ENCODE measurements around the gene ANXA10. TPM values are rescaled to one million over a fixed set of nuclear protein-coding genes. Genes with fewer than 3 reads are reported as not detected.

Gene ANXA10
- polyA plus RNA-seq, 1 donor (not counting 4 experiments of a cell fraction or from before 2014, with no cell fraction given), result not detected

DNA sequence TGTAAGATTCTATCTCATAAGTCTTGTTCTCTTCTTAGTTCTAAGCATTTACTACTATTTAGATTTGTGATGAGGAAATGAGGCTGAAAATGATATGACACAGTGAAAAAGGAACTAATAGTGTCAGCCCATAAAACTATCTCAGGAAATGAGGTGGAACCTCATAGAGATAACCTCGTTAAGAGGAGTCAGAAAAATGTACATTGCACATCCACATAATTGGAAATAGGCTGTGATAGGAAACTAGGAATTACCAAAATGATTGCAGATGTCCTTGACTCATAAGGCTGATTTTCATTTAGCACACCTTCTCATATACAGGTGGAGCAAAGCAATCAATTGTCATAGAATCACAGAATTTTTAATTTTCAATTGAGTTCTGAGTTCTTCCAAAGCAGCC, 26.8 kb downstream of the ANXA10 start:
- Histone ChIP-seq H3K79me2 (ENCODE audit: control insufficient read depth, insufficient read depth, low read length) (no peaks in the 10 kb centered on the region), H3K9me1 (ENCODE audit: control insufficient read depth, extremely low read depth, insufficient read depth, low read length) (no peaks in the 10 kb centered on the region)

DNA sequence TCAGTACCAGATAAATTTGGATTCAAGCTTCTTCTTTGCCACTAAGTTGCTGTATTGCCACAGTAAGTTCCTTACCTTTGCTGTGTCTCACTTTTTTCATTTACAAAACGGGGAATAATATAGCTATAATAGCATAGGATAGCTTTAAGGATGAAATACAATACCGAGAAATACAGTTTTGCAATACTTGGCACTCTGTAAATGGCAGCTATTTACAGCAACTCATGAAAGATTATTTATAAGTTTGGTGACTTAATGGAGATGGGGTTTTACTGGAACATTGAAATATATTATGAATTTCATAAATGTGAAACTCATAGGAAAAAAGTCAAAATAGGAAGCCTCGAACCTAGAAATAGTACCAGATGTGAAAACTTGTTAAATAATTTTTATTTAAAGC, 27.6 kb downstream of the ANXA10 start:
- Histone ChIP-seq H3K4me2 (ENCODE audit: control insufficient read depth, extremely low read depth, insufficient read depth, low read depth, low read length) (no peak overlapping the region), H4K20me1 (ENCODE audit: control insufficient read depth, extremely low read depth, insufficient read depth, low read length) (no peaks in the 10 kb centered on the region), H3K27me3 (ENCODE audit: control insufficient read depth, extremely low read depth, insufficient read depth, low read length) (no peaks in the 10 kb centered on the region), H2AFZ (ENCODE audit: control insufficient read depth, low read length) (no peak overlapping the region), H3K79me2 (ENCODE audit: control insufficient read depth, insufficient read depth, low read length) (no peaks in the 10 kb centered on the region), H3K4me1 (ENCODE audit: control insufficient read depth, extremely low read depth, insufficient read depth, low read length) (peaks cover 14% of the 10 kb centered on the region), H3K9me1 (ENCODE audit: control insufficient read depth, extremely low read depth, insufficient read depth, low read length) (no peaks in the 10 kb centered on the region), H3K9me3 (ENCODE audit: control insufficient read depth, low read depth, low read length) (no peaks in the 10 kb centered on the region), H3K4me3 (ENCODE audit: control insufficient read depth in 2 of 3, extremely low read depth in 1 of 3, insufficient read depth in 2 of 3, low read depth in 1 of 3, low read length in 3 of 3) (no peak overlapping the region), H3K27ac (ENCODE audit: control insufficient read depth, insufficient read depth, low read length) (no peak overlapping the region), H3K36me3 (ENCODE audit: control insufficient read depth in 2 of 2, extremely low read depth in 1 of 2, insufficient read depth in 2 of 2, low read length in 2 of 2) (no peaks in the 10 kb centered on the region), H3K9ac (ENCODE audit: control insufficient read depth, extremely low read depth, insufficient read depth, low read length) (no peak overlapping the region)
- no peak for DNase-seq (ENCODE audit: low read depth, low spot score)
- dilution Hi-C loops (cut with MboI; ENCODE audit: extremely low pct_ligation_motif_present, low sequenced_read_pairs), result no loop called here
- no peak for TF ChIP-seq EZH2 (IDR thresholded peaks at IDR 0.05; ENCODE audit: low read length)
- TF ChIP-seq, protein P1, sequence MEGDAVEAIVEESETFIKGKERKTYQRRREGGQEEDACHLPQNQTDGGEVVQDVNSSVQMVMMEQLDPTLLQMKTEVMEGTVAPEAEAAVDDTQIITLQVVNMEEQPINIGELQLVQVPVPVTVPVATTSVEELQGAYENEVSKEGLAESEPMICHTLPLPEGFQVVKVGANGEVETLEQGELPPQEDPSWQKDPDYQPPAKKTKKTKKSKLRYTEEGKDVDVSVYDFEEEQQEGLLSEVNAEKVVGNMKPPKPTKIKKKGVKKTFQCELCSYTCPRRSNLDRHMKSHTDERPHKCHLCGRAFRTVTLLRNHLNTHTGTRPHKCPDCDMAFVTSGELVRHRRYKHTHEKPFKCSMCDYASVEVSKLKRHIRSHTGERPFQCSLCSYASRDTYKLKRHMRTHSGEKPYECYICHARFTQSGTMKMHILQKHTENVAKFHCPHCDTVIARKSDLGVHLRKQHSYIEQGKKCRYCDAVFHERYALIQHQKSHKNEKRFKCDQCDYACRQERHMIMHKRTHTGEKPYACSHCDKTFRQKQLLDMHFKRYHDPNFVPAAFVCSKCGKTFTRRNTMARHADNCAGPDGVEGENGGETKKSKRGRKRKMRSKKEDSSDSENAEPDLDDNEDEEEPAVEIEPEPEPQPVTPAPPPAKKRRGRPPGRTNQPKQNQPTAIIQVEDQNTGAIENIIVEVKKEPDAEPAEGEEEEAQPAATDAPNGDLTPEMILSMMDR (optimal IDR thresholded peaks at IDR 0.05 in 1 of 3, IDR thresholded peaks at IDR 0.05 in 1 of 3, conservative IDR thresholded peaks at IDR 0.05 in 1 of 3; ENCODE audit: extremely low read depth in 1 of 3, insufficient read depth in 2 of 3, low read length in 3 of 3), result no peak
- FAIRE-seq, result no peak

More for the DNA sequence above, 26.8 kb downstream of the ANXA10 start:
- H3K4me2 ChIP-seq (ENCODE audit: control insufficient read depth, extremely low read depth, insufficient read depth, low read depth, low read length), result no peak overlapping the region
- DNase-seq (ENCODE audit: low read depth, low spot score) (no peak), FAIRE-seq (no peak)
- no peaks in the 10 kb centered on the region for H4K20me1 ChIP-seq (ENCODE audit: control insufficient read depth, extremely low read depth, insufficient read depth, low read length)
- no peak overlapping the region for H2AFZ ChIP-seq (ENCODE audit: control insufficient read depth, low read length)
- no peaks in the 10 kb centered on the region for H3K36me3 ChIP-seq (ENCODE audit: control insufficient read depth in 2 of 2, extremely low read depth in 1 of 2, insufficient read depth in 2 of 2, low read length in 2 of 2)
- peaks cover 7% of the 10 kb centered on the region for H3K4me1 ChIP-seq (ENCODE audit: control insufficient read depth, extremely low read depth, insufficient read depth, low read length)
- no peaks in the 10 kb centered on the region for H3K9me3 ChIP-seq (ENCODE audit: control insufficient read depth, low read depth, low read length)
- H3K9ac ChIP-seq (ENCODE audit: control insufficient read depth, extremely low read depth, insufficient read depth, low read length), result no peak overlapping the region
- dilution Hi-C loops (cut with MboI; ENCODE audit: extremely low pct_ligation_motif_present, low sequenced_read_pairs), result no loop called here
- H3K4me3 ChIP-seq (ENCODE audit: control insufficient read depth in 2 of 3, extremely low read depth in 1 of 3, insufficient read depth in 2 of 3, low read depth in 1 of 3, low read length in 3 of 3), result no peak overlapping the region
- no peak for TF ChIP-seq EZH2 (IDR thresholded peaks at IDR 0.05; ENCODE audit: low read length)
- TF ChIP-seq, protein P1 (optimal IDR thresholded peaks at IDR 0.05 in 1 of 3, IDR thresholded peaks at IDR 0.05 in 1 of 3, conservative IDR thresholded peaks at IDR 0.05 in 1 of 3; ENCODE audit: extremely low read depth in 1 of 3, insufficient read depth in 2 of 3, low read length in 3 of 3), result no peak
- no peaks in the 10 kb centered on the region for H3K27me3 ChIP-seq (ENCODE audit: control insufficient read depth, extremely low read depth, insufficient read depth, low read length)
- no peak overlapping the region for H3K27ac ChIP-seq (ENCODE audit: control insufficient read depth, insufficient read depth, low read length)
